ELF-1 (cell line): ENCODE results near the gene OR1K1.
"Not testable (repeated sequence)": the region's sequence is repeated elsewhere in the genome, so short reads cannot be mapped to it uniquely, and the experiment has no call there.

ENCODE experiments used
- DNase-seq: peaks from one replicate; pipeline ENCODE4 v3.0.0-alpha.2; 2016; ENCODE audit warnings: low read depth, low spot score

The OR1K1 gene

DNA sequence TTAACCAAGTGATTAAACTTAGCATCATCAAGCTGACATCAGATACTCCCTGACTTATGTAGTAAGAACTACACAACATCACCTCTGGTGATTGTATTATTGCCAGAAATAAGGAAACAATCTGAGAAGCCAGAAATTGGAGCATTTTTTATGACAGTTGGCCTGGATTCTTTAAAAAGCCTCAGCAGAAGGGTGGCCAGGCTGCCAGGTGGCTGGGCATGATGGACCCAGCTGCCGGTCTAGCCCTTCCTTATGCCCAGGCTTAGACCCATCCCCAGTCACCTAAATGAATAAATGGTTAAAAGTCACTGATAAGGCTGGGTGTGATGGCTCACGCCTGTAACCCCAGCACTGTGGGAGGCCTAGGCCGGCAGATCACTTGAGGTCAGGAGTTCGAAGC is 12.8 kb downstream of the OR1K1 start:
- no peak for DNase-seq

DNA sequence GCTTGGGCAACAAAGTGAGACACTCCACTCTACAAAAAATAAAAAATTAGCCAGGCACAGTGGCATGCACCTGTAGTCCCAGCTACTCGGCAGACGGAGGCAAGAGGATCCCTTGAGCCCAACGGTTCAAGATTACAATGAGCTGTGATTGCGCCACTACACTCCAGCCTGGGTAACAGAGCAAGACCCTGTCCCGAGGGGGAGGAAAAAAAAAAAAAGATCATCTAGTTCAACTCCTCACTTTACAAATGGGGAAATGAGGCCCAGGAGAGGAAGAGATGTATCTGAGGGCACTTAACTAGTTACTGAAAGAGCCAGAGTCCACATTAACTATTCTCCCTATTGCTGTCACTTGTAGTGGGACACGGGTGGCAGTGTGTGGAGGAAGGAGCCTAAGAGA is 14.6 kb downstream of the OR1K1 start:
- DNase-seq: no peak

DNA sequence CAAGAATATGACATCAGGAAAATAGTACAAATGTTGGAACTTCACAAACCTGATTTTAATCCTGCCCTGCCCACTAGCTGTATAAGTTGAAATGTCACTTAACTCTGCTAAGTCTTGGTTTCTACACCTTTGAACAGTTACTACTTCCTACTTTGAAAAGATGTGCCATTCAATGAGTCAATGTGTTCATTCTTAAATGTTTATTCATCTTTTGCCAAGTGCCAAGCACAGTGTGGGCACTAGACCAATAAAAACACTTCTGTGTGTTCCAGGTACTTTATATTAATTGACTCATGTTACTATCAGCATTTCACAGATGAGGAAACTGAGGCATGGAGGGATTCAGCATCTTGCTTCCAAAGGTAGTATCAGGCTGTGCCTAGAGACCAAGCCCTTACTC is 15.6 kb downstream of the OR1K1 start:
- DNase-seq: no peak

DNA sequence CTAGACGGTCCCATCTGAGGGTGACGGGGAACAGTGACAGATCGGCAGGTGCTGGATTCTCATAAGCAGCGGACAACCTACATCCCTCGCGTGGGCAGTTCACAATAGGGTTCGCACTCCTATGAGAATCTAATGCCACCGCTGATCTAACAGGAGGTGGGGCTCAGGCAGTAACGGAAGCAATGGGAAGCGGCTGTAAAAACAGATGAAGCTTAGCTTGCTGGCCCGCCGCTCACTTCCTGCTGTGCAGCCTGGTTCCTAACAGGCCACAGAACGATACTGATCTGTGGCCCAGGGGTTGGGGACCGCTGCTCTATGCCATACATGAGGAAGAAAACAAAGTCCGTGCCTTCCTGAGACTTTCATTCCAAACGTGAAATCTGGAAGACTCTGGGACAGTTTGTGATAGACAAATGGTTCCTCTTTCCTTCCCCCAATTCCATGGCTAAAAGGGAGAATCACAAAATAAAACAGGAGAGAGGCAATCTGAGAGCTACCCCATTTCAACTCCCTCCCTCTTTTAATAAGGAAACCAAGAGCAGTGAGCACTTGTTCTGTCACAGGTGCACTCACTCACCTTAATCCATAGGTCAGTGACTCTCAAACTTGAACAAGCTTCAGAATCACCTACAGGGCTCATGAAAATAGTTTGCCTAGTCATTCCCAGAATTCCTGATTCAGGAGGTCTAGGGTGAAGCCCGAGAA is 16.4 kb downstream of the OR1K1 start:
- no peak for DNase-seq

DNA sequence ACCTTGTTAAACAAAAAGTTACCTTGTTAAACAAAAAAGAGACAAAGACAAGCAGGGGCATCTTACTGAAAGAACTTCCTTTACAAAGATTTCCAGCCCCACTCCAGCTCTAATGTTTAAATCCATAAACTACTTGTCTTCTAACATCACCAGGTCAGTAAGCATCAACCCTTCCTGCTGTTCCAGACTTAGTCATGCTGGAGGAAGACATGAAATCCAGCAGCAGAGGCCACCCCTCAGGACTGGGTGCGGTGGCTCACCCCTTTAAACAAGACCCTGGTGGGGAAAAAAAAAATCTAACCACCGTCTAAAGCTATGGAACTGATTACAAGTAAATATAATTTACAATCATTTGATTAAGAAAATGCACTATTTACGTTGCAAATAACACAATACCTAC is 19.4 kb downstream of the OR1K1 start:
- no peak for DNase-seq

DNA sequence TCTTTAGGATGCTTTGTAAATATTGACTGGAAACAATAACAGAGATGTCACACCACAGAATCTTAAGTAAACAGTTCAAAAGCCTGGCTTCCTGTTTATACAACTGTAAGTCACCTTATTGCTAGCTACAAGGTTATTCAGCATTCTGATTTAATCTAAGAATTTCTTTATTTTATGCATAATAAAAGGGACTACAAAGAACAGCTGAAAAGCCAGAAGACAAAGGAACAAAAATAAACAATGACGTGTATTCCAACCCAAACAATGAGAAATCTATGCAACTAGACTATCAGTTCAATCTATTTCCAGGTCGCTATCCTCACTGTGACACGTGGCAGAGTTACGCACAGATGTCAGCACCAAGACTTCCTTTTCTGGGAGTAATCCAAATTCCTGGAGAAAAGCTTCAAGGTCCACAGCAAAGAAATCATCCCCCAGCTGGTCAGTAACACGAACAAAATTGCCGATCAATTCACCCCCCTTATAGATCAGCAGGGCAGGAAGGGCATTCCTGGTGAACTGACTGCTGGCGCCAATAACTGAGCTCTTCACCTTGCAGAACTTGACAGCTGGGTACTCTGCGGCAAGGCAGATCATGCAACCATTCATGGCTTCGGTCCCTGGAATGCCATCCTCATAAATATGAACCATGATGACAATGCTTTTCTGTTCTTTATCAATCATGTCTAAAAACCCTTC is 20.0 kb downstream of the OR1K1 start:
- DNase-seq: no peak

DNA sequence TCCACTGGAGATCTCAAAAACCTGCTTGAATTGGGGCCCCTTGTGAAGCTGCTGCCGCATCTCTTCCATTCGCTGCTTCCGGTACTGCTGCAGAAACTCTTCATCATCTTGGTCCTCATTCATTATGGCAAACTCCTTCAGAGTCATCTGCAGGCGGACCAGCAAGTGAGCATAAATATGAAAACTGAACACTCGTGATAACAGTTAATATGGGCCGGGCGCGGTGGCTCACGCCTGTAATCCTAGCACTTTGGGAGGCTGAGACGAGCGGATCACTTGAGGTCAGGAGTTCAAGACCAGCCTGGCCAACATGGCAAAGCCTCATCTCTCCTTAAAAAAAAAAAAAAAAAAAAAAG is 20.5 kb downstream of the OR1K1 start:
- no peak for DNase-seq

DNA sequence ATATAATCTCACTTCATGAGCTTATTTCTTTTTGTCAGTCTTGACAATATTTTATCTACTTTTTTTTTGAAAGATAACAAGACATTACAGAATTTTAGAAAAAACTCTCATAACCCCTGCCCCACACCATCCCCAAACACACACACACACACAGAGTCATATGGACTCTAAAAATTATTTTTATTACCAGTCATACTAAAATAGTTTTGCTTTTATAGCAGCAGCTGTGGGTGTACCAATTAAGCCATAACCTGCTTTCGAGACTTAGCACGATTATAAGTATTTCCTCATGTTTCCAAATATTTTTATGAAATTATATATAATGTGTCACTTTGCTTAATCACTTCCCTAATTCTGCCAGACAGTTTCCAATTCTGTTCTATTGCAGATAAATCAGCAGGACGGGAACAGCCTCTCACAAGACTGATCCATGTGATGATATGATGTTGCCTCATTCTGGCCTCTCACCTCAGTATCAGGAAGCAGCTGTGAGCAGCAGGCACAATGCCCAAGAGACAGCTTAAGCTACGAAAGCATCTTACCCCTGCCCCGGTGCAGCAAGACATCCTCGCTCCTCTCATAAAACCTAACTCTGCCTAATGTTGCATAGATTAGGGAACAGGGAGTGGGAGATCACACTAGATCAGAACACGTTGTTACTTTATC is 21.5 kb downstream of the OR1K1 start:
- DNase-seq: no peak

DNA sequence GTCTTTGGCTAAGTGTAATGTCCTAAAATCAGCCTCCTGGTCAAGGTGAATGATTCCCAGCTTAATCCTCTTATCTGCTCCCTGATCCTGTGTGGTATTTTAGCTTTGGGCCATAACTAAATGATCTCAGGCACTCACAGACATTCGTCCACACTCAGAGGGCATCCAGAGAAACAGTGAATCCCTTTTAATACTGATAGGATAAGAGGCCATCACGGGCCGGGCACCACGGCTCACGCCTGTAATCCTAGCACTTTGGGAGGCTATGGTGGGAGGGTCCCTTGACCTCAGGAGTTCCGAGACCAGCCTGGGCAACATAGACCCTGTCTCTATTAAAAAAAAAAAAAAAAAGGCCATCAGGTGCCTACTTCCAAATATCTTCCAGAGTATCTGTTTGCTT is 22.1 kb downstream of the OR1K1 start:
- DNase-seq: no peak

DNA sequence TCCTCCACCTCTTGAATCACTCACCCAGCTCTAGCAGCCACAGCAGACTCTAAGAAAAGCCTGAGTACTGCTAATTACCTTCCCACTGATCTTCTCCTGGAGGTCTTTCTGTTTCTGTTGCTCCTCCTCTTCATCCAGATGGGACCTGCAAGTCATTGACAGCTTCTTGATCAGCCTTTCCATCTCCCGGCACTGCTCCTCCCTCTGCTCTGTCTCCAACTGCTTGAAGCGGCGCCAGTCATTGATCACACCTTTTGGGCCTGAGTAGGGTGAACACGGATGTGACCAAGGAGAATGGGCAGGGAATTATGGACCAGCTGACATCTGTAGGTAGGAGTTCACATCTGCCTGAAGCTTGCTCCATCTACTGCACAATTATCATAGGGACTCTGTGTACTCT is 23.0 kb downstream of the OR1K1 start:
- DNase-seq: no peak

DNA sequence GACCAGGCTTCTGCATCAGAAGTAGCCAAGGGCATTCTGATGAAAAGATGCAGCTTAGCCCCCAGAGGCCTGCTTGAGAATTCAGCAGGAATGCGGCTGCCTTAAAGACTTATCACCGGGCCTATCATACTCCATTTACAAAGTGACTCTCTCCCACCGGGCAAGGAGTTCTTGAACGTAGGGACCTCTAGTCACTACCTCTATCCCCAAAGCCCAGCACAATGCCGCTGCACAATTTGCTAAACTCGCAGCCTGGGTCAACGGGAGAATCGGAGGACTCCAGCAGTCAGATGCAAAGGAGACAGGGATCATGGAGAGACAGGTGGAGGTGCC is 27.8 kb downstream of the OR1K1 start:
- peak; percentile 67 for DNase-seq

DNA sequence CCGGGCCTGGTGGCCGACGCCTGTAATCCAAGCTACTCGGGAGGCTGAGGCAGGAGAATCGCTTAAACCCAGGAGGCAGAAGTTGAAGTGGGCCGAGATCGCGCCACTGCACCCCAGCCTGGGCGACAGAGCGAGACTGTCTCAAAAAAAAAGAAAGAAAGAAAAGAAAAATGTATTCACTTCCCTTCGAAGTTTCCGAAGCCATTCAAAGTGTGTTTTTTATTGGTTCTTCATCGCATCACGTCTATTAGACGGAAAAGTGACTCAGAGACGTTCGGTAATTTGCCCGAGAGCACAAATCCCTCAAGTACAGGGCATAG is 29.0 kb downstream of the OR1K1 start:
- not testable (repeated sequence) for DNase-seq

DNA sequence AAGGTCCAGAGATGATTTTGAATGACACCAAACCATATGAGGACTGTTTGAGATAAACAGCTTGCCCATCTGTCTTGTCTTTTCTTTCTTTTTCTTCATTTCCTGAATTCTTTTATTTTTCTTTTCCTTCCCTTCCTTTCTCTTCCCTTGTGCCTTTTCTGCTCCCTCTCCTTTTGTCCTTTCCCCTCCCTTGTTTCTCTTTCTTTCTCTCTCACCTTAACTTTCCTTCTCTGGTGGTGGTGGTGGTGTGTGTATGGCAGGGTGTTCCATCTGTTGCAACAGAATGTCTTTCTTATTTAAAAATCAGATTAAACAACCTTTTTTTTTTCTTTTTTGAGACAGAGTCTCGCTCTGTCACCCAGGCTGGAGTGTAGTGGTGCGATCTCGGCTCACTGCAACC is 32.3 kb downstream of the OR1K1 start:
- no peak for DNase-seq

DNA sequence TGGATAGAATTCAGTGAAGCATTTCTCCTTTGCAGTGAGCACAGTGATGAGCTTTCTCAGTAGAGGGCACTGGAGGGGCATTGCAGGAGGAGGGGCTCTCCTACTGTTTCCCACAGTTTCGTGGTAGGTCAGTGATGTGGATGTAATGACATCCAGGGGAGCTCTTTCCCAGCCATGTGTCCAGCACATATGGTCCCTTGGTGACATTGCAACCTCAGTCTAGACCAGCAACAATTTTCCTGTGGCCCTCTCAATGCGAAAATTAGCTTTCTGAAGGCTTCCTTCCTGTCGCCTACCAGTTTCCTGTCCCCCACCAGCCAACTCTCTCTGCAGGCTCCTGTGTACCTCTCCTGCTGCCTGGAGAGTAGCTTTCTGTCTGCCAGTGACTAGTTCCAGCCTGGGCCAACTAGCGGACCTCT is 35.4 kb downstream of the OR1K1 start:
- DNase-seq: no peak

DNA sequence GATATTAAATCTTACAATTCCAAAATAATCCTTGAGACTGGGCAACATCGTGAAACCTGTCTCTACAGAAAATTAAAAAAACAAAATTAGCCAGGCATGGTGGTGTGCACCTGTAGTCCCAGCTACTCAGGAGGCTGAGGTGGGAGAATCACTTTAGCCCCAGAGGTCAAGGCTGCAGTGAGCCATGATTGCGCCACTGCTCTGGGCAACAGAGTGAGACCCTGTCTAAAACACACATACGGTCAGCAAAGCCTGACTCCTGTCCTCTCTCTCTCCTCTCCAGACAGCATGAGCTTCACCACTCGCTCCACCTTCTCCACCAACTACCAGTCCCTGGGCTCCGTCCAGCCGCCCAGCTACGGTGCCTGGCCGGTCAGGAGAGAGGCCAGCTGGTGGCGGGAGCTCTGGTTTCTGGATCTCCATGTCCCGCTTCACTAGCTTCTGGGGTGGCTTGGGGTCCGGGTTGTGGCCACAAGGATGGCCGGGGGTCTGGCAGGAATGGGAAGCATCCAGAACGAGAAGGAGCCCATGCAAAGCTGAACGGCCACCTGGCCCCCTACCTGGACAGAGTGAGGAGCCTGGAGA is 37.4 kb downstream of the OR1K1 start:
- no peak for DNase-seq

DNA sequence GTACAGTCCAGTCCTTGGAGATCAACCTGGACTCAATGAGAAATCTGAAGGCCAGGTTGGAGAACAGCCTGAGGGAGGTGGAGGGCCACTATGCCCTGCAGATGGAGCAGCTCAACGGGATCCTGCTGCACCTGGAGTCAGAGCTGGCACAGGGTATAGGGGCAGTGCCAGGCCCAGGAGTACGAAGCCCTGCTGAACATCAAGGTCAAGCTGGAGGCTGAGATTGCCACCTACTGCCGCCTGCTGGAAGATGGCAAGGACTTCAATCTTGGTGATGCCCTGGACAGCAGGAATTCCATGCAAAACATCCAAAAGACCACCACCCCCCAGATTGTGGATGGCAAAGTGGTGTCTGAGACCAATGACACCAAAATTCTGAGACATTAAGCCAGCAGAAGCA is 38.5 kb downstream of the OR1K1 start:
- not testable (repeated sequence) for DNase-seq

DNA sequence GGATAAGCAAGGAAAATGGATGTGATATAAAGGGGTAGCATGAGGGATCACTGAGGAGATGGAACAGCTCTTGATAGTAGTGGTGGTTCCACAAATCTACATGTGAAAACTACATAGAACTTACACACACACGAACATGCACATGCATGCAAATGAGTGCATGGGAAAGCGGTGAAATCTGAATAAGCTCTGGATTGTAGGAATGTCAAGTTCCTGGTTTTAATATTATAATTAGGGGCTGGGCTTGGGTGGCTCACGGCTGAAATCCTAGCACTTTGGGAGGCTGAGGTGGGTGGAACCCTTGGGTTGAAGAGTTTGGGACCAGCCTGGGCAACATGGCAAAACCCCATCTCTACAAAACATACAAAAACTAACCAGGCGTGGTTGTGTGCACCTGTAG is 41.6 kb downstream of the OR1K1 start:
- DNase-seq: no peak

DNA sequence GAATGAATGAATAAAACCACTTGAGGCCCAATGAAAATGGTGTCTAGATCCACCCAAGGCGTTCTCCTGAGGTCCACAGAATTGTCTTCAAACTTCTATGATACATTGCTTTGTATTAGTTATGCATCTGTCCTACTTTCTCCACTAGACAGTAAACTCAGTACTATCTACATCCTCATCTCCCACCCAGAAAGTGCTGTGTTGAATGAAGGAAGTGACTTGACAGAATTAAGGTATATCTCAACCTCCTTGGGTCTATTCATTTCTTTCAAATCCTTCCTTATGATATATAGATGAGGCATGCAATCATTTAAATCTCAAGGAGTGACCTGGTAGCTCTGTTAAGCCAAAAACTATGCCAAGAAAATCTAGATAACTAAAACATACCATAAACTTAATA is 44.2 kb downstream of the OR1K1 start:
- DNase-seq: no peak

DNA sequence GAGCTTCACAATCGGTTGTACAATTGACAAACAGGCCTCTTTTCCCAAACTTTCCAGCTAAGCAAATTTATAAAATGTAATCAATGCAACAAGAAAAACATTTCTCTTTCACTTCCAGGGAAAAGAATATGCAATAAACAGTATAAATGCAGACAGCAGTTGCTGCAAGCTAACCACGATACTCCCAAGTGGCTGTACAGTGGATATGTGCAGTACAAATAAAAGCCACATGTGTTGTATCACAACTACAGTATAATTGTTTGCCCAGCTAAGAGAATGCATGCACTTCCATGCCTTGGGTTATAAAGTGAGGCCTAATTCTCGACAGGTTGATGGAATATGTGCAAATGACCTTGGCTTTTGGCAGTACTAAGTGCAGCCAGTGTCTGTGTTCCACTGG is 45.2 kb downstream of the OR1K1 start:
- DNase-seq: no peak

DNA sequence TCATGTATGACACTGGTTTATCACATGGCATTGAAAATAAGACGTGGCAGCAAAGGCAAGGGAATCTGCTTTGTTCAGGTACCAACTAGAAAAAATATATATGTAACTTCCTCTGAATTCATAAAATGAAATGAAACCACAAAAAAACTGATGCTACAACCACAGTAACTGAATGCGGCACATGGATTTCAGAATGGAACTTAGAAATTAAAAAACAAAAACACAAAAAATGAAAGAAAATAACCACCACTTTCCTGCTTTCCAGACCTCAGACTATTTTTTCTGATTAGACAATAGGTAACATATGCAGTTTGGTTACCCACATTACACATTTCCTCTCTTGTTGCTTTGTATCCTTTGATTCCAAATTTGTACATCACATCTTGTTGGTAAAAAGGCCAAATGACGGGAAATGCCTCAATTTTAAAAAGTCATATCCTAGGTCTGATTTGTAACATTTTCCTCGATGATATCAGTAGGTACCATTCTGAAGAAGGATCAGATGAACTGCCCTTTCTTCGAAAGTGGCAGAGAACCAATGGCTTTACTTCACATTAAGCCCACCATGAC is 46.5 kb downstream of the OR1K1 start:
- DNase-seq: no peak

DNA sequence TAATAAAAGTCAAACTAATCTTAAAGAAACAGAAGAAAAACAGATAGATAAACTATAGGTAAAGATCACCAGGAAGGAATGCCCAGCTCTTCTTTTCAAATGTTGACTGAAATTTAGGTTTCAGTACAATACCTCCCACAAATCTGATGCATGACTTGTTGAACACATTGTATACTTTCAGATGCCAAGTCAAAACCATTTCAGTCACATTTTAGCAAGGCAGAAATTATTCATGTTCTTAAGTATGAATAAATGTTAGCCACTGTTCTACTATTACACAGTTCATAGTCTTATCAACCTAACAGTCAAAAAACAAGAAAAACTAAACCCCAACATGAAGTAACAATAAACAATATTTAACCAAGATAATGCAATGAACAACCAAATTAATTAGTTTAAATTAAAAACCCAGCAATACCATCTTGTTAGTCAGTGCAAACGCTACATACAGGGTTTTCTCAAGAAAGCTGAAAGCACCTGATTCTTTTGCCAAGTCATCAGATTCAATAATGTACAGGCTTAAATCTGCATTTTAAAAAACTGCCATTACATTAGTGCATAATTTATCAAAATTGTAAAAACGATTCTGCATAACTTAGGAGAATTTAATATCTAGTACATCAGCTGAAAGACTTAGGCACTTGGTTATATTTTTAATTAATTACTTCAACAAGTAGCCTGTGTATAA is 48.5 kb downstream of the OR1K1 start:
- no peak for DNase-seq
